ENCODE measurements around the gene SYNPO.

SYNPO gene

GRCh38 chr5:150607105-150607504, 33.4 kb upstream of the SYNPO start:
- DNase-seq (ENCODE audit: low read depth) = no peak

GRCh38 chr5:150607991-150608390, 32.5 kb upstream of the SYNPO start:
- no peak for DNase-seq (ENCODE audit: low read depth)

- no peak for DNase-seq (ENCODE audit: low read depth)
Observed at GRCh38 chr5:150608991-150609390, 31.5 kb upstream of the SYNPO start.

GRCh38 chr5:150609843-150610584, 30.4 kb upstream of the SYNPO start:
- no peak for DNase-seq (ENCODE audit: low read depth)

- DNase-seq (ENCODE audit: low read depth) = no peak
Observed at GRCh38 chr5:150611026-150611425, 29.4 kb upstream of the SYNPO start.

- no peak for DNase-seq (ENCODE audit: low read depth)
Observed at GRCh38 chr5:150612405-150612804, 28.1 kb upstream of the SYNPO start.

GRCh38 chr5:150612905-150613670, 27.4 kb upstream of the SYNPO start:
- DNase-seq (ENCODE audit: low read depth) = no peak

- no peak for DNase-seq (ENCODE audit: low read depth)
Observed at GRCh38 chr5:150613991-150614660, 26.3 kb upstream of the SYNPO start.

GRCh38 chr5:150614661-150615060, 25.8 kb upstream of the SYNPO start:
- no peak for DNase-seq (ENCODE audit: low read depth)

- DNase-seq (ENCODE audit: low read depth) = no peak
Observed at GRCh38 chr5:150615141-150615699, 25.2 kb upstream of the SYNPO start.

- DNase-seq (ENCODE audit: low read depth) = no peak
Observed at GRCh38 chr5:150616024-150616470, 24.4 kb upstream of the SYNPO start.

- DNase-seq (ENCODE audit: low read depth) = no peak
Observed at GRCh38 chr5:150616506-150616905, 24.0 kb upstream of the SYNPO start.

GRCh38 chr5:150618163-150618562, 22.3 kb upstream of the SYNPO start:
- DNase-seq (ENCODE audit: low read depth) = no peak

GRCh38 chr5:150618588-150619281, 21.7 kb upstream of the SYNPO start:
- no peak for DNase-seq (ENCODE audit: low read depth)

- DNase-seq (ENCODE audit: low read depth) = no peak
Observed at GRCh38 chr5:150619359-150620230, 20.9 kb upstream of the SYNPO start.

GRCh38 chr5:150621301-150621700, 19.2 kb upstream of the SYNPO start:
- no peak for DNase-seq (ENCODE audit: low read depth)

- DNase-seq (ENCODE audit: low read depth) = no peak
Observed at GRCh38 chr5:150622157-150622556, 18.3 kb upstream of the SYNPO start.

GRCh38 chr5:150623152-150623877, 17.1 kb upstream of the SYNPO start:
- no peak for DNase-seq (ENCODE audit: low read depth)

GRCh38 chr5:150623878-150624216, 16.6 kb upstream of the SYNPO start:
- DNase-seq (ENCODE audit: low read depth) = no peak
